HepG2 (cell line): ENCODE measurements around the gene PDHX. TPM values are rescaled to one million over a fixed set of nuclear protein-coding genes. Genes with fewer than 3 reads are reported as not detected.

Experiments used
- BCL6 ChIP-seq: IDR thresholded peaks from 2 replicates; pipeline ENCODE4 v1.6.1; 2016; ENCODE audit warnings: missing genetic modification reagents, missing compliant biosample characterization
- ETS1 ChIP-seq: sonication (generic); formaldehyde crosslinking; IDR thresholded peaks from 2 replicates; pipeline ENCODE4 v1.4.0; 2020; ENCODE audit warnings: missing genetic modification reagents
- JUND ChIP-seq: sonication (generic); formaldehyde crosslinking; IDR thresholded peaks from 2 replicates; pipeline ENCODE4 v1.8.0; 2022; ENCODE audit warnings: mild to moderate bottlenecking, missing genetic modification reagents
- SUZ12 ChIP-seq: fragments of 150-350 bp; IDR thresholded peaks from 2 replicates; pipeline ENCODE4 v1.6.1; 2014; ENCODE audit warnings: low read depth, low read length
- TEAD2 ChIP-seq: sonication (generic); formaldehyde crosslinking; IDR thresholded peaks from 2 replicates; pipeline ENCODE4 v1.9.0; 2021; ENCODE audit warnings: missing genetic modification reagents
- U2AF2 ChIP-seq: fragments of 200-400 bp; formaldehyde crosslinking; IDR thresholded peaks from 2 replicates; pipeline ENCODE4 v1.6.1; 2017; ENCODE audit warnings: low read depth, mild to moderate bottlenecking, low read length
- ZGPAT ChIP-seq: IDR thresholded peaks from 2 replicates; pipeline ENCODE4 v1.6.1; 2016; ENCODE audit warnings: mild to moderate bottlenecking
- ZNF136 ChIP-seq: sonication (generic); formaldehyde crosslinking; IDR thresholded peaks from 2 replicates; pipeline ENCODE4 v1.8.1; 2022; ENCODE audit warnings: low read depth, mild to moderate bottlenecking, moderate library complexity, missing genetic modification reagents
- ZNF34 ChIP-seq: sonication (generic); formaldehyde crosslinking; IDR thresholded peaks from 2 replicates; pipeline ENCODE4 v1.4.0; 2020; ENCODE audit warnings: mild to moderate bottlenecking, missing genetic modification reagents, borderline replicate concordance
- ZNF432 ChIP-seq: sonication (generic); formaldehyde crosslinking; IDR thresholded peaks from 2 replicates; pipeline ENCODE4 v1.5.0; 2020; ENCODE audit warnings: missing genetic modification reagents, mild to moderate bottlenecking, borderline replicate concordance
- ZNF451 ChIP-seq: sonication (generic); formaldehyde crosslinking; IDR thresholded peaks from 2 replicates; pipeline ENCODE4 v1.5.0; 2020; ENCODE audit warnings: mild to moderate bottlenecking, missing genetic modification reagents
- ZNF501 ChIP-seq: sonication (generic); formaldehyde crosslinking; IDR thresholded peaks from 2 replicates; pipeline ENCODE4 v1.5.1; 2020; ENCODE audit warnings: mild to moderate bottlenecking, moderate library complexity, missing genetic modification reagents
- ZNF777 ChIP-seq: sonication (generic); formaldehyde crosslinking; IDR thresholded peaks from 2 replicates; pipeline ENCODE4 v1.4.0; 2020; ENCODE audit warnings: missing genetic modification reagents
- ZNF780A ChIP-seq: sonication (generic); formaldehyde crosslinking; IDR thresholded peaks from 2 replicates; pipeline ENCODE4 v1.8.0; 2022; ENCODE audit warnings: mild to moderate bottlenecking, missing genetic modification reagents, moderate library complexity
- polyA plus RNA-seq, 8 experiments: library from polyadenylated mRNA; depleted of rRNA in 3 of 8; stranded (reverse) in 7 of 8; unstranded in 1 of 8; fragments of >200 nt; fragmentation: Illumina TruSeq in 4 of 8; extraction: Trizol in 4 of 8; gene quantifications; 2 replicates each; pipeline versions ENCODE4 v1.2.1 to v1.2.3, GENCODE V29; 2011 to 2016; ENCODE audit warnings: low read depth in 4 of 8, missing spikeins in 1 of 8, mixed read lengths in 1 of 8; ENCODE audit not compliant: insufficient read depth in 1 of 8
- total RNA-seq, 5 experiments: library from RNA; depleted of rRNA; stranded (reverse); fragments of >200 nt; fragmentation: Illumina TruSeq; extraction: Trizol; gene quantifications; 2 replicates each; pipeline ENCODE4 v1.2.3, GENCODE V29; 2016; ENCODE audit warnings: low read depth in 1 of 5
- TF ChIP-seq, protein P1 (sequence below): sonication (generic); formaldehyde crosslinking; IDR thresholded peaks from 2 replicates; pipeline ENCODE4 v1.5.0; 2020; ENCODE audit warnings: missing genetic modification reagents
- TF ChIP-seq, protein P2 (sequence below): sonication (generic); formaldehyde crosslinking; IDR thresholded peaks from 2 replicates; pipeline ENCODE4 v1.4.0; 2020; ENCODE audit warnings: missing genetic modification reagents, borderline replicate concordance
- TF ChIP-seq, protein P3 (sequence below): sonication (generic); formaldehyde crosslinking; IDR thresholded peaks from 2 replicates; pipeline ENCODE4 v1.5.0; 2020; ENCODE audit warnings: mild to moderate bottlenecking, missing genetic modification reagents

The PDHX gene
- total and polyA plus RNA-seq, 2 of the 13 experiments (the other 11 are each of a cell fraction or from before 2014, with no cell fraction given): 41.0 to 73.8 TPM

- TF ChIP-seq, protein P1, sequence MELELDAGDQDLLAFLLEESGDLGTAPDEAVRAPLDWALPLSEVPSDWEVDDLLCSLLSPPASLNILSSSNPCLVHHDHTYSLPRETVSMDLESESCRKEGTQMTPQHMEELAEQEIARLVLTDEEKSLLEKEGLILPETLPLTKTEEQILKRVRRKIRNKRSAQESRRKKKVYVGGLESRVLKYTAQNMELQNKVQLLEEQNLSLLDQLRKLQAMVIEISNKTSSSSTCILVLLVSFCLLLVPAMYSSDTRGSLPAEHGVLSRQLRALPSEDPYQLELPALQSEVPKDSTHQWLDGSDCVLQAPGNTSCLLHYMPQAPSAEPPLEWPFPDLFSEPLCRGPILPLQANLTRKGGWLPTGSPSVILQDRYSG: peak; percentile 43; the same call in 1 of the 2 replicates
- TF ChIP-seq TEAD2 (CRISPR knock-in tag) (no peak; the same call in 1 of the 2 replicates), ETS1 (CRISPR knock-in tag) (no peak), ZNF501 (CRISPR knock-in tag) (peak; percentile 93), ZNF451 (CRISPR knock-in tag) (no peak), ZNF777 (CRISPR knock-in tag) (no peak), ZGPAT (peak; percentile 91), ZNF780A (CRISPR knock-in tag) (peak; percentile 23; the same call in 1 of the 2 replicates), ZNF432 (no peak), BCL6 (CRISPR knock-in tag) (peak; percentile 54; the same call in 1 of the 2 replicates), ZNF136 (CRISPR knock-in tag) (no peak), JUND (no peak), SUZ12 (no peak), U2AF2 (no peak), ZNF34 (CRISPR knock-in tag) (0 out of 2 replicates have a peak, but pooled peaks have one; percentile 26)
- TF ChIP-seq, protein P2, sequence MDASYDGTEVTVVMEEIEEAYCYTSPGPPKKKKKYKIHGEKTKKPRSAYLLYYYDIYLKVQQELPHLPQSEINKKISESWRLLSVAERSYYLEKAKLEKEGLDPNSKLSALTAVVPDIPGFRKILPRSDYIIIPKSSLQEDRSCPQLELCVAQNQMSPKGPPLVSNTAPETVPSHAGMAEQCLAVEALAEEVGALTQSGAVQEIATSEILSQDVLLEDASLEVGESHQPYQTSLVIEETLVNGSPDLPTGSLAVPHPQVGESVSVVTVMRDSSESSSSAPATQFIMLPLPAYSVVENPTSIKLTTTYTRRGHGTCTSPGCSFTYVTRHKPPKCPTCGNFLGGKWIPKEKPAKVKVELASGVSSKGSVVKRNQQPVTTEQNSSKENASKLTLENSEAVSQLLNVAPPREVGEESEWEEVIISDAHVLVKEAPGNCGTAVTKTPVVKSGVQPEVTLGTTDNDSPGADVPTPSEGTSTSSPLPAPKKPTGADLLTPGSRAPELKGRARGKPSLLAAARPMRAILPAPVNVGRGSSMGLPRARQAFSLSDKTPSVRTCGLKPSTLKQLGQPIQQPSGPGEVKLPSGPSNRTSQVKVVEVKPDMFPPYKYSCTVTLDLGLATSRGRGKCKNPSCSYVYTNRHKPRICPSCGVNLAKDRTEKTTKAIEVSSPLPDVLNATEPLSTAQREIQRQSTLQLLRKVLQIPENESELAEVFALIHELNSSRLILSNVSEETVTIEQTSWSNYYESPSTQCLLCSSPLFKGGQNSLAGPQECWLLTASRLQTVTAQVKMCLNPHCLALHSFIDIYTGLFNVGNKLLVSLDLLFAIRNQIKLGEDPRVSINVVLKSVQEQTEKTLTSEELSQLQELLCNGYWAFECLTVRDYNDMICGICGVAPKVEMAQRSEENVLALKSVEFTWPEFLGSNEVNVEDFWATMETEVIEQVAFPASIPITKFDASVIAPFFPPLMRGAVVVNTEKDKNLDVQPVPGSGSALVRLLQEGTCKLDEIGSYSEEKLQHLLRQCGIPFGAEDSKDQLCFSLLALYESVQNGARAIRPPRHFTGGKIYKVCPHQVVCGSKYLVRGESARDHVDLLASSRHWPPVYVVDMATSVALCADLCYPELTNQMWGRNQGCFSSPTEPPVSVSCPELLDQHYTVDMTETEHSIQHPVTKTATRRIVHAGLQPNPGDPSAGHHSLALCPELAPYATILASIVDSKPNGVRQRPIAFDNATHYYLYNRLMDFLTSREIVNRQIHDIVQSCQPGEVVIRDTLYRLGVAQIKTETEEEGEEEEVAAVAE (CRISPR knock-in tag): peak; percentile 53; the same call in 1 of the 2 replicates
- TF ChIP-seq, protein P3, sequence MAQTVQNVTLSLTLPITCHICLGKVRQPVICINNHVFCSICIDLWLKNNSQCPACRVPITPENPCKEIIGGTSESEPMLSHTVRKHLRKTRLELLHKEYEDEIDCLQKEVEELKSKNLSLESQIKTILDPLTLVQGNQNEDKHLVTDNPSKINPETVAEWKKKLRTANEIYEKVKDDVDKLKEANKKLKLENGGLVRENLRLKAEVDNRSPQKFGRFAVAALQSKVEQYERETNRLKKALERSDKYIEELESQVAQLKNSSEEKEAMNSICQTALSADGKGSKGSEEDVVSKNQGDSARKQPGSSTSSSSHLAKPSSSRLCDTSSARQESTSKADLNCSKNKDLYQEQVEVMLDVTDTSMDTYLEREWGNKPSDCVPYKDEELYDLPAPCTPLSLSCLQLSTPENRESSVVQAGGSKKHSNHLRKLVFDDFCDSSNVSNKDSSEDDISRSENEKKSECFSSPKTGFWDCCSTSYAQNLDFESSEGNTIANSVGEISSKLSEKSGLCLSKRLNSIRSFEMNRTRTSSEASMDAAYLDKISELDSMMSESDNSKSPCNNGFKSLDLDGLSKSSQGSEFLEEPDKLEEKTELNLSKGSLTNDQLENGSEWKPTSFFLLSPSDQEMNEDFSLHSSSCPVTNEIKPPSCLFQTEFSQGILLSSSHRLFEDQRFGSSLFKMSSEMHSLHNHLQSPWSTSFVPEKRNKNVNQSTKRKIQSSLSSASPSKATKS (CRISPR knock-in tag): no peak
These were observed at the start of gene PDHX, which contains the start of gene APIP (continued) for GRCh38 chr11:34916015-34916842.
